UCSD-AML1 (cell line): ENCODE measurements around the gene TBC1D4.

Source experiments
- DNase-seq: peaks from one replicate; lab custom pipeline; 2025; ENCODE audit not compliant: unreplicated experiment; lab: John Stamatoyannopoulos, UW

Gene TBC1D4

DNA sequence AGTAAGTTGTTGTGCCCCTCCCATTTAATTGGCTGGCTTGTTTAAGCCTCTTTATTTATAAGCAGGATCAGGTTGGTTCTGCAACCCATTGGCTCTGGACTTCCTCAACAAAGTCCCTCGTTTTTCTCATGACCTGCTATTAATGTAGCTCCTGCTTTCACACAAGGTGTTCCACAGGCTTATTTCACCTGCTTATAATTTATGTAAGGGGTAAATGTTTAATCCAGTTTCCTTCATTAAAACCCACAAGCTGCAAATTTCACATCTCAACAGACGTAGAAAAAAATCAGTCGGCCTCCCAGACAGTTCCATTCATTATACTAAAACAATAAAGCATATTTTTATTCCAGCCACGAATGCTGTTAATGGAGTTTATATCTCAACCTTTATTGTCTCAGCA is 86.1 kb downstream of the TBC1D4 start:
- no peak for DNase-seq

DNA sequence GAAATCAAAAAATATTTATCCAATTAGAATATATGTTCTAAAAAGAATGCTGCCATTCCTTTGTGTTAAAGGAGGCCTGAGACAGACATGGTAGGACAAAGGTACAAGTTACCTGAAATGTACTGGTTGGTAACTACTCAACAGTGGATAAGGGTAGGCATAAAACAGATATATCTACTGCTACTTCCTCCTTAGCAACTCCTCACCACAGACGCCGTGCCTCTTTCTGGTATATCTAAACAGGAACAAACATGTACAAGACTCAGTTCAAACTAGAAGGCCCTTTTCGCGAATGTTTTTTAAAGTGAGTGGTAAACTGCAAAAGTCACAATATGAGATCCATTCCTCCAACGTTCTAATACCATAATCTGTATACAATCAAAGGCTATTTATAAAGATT is 86.9 kb downstream of the TBC1D4 start:
- no peak for DNase-seq

DNA sequence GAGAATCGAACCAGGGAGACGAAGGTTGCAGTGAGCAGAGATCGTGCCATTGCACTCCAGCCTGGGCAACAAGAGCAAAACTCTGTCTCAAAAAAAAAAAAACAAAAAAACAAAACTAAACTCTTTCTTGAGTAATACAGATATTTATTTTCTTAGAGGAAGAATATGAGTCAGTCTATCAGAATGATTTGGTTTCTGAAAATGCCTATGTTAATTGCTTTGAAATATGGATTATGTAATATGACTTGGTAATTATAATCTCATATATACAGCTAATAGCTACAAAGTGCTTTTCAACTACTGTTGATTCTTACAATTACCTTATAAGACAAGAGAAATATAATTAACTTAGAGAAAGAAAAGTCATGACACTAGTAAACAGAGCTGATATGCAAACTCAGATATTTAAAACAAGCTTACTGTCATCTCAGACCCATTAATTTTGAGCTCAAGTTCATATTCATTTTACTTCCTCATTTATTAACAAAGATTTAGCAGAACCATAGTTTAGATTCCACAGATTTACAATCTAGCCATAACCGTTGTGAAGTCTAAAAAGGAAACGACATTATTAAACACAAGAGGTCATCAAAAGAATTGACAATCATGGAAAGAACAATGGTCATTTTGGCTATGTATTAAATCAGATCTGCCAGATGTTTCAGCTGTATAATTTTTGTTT is 88.0 kb downstream of the TBC1D4 start:
- DNase-seq, result no peak

DNA sequence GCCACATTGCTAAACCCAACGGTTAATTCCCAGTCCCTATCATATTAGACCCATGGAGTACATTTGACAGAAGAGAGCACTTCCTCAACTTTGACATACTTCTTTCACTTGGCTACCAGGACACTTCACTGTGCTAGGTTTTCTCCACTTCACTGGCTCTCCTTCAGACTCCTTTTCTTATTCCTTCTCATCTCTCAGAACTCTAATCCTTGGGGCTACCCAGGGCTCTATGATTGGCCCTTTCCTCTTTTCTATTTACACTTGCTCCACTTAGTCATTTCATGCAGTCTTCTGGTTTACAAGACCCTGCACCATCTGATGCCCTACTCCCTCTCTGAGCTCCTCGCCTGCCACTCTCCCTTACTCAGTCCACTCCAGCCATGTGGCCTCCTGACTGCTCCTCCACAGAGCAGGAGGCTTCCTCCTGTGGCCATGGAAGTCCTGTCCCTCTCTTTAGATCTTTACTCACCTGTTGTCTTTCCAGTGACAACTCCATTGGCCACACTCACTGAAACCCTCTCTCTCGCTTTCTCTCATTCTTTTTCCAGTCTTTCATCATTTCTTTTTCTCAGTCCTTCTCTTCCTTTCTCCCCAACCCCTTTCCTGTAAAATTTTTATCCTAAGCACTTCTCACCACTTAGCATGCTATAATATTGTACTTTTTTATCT is 90.4 kb downstream of the TBC1D4 start:
- peak; percentile 8 for DNase-seq

DNA sequence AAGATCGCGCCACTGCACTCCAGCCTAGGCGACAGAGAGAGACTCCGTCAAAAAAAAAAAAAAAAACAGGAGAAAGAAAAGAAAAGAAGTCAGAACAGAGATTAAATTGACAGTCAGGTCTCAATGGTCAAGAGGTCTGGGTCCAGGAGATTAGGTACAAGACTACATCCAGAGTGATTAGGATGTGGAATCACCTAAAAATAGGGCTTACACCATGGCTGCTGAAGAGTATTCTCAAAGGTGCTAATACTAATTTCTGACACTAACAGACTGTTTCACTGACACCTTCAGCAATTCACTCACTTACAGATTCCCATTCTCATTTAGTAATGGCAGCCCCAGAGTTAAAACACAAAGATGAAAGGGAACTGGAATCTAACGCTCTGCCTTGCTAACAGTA is 91.7 kb downstream of the TBC1D4 start:
- DNase-seq, result no peak

DNA sequence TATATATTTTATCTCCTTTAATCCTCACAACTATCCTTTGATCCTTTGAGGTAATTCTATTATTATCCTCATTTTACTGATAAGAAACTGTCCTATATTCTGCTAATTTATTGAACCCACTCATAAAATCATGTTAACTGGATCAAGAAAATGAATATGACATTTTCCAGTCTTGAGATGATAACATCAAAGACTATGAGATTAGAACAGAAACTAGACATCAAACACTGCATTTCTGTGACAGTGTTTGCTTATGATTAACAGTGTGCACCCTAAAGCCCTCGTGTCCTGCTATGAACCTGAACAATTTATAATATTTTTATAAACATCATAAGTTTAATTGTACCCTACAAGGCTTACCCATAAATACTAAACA is 96.3 kb downstream of the TBC1D4 start:
- DNase-seq, result no peak

DNA sequence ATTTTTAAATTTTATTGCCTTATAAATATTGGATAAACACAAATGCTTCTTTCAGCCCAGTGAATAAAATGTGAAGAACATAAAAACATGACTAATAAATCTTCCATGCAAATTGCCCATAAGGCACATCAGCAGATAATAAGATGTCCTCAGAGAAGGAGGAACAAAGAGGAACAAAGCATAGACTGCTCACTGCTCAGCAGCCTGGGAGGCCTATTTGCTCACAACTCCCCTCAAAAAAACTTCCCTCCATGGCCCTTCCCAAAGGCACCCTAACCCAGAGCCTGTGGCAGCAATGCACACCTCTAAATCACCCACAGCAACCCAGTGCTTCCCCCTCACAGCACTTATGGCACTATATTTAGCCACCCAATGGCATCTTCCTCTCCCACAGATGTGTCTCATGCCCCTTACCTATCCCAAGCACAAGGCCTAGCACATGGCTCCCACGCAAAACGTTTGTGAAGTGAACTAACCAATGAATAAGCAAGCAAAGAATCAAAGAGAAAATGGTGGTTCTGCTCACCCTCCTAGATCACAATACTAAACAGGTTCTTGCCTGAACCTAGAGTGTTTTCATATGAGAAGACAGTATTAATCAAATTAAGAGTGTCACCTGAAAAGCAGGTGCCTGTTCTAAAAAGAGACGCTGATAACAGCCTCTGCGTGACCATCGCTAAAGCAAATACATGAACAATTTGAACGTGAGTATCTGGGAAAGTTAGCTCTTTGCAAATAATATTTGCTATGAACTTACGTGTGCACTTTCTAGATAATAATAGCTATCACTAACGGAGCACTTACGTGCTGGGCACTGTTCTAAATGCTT is 96.9 kb downstream of the TBC1D4 start:
- DNase-seq, result peak; percentile 12

DNA sequence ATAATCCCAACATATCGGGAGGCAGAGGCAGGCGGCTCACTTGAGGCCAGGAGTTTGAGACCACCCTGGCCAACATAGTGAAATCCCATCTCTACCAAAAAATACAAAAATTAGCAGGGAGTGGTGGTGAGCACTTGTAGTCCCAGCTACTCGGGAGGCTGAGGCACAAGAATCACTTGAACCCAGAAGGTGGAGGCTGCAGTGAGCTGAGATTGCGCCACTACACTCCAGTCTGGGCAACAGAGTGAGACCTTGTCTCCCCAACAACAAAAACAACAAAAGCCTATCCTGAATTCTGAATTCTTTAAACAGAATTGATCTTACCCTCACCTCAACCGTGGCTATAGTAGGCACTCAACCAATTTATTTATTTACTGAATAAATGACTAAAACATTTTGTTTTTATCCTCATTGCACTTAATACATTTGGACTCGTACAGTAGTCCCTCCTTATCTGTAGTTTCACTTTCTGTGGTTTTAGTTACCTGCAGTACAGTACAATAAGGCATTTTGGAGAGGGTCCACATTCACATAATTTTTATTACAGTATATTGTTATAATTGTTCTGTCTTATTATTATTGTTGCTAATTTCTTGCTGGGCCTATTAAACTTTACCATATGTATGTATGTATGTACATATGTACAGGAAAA is 98.8 kb downstream of the TBC1D4 start:
- DNase-seq, result no peak

DNA sequence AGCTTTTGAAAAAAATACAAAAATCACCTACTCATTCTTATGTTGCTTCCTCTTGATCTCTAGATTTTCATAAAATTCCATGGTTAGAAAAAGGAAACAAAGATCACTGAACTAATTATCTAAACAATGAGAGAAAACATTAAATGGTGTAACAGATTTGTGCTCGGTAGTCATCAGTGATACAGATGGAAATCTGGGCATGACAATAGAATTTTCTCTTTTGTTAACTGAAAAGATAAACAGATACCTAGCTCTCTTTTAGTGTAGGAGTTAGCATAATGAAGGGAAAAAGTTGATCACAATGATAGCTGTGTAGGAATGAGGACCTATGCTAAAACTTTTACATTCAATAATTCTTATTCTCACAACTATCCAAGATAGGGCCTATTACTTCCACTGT is 103.7 kb downstream of the TBC1D4 start:
- no peak for DNase-seq

DNA sequence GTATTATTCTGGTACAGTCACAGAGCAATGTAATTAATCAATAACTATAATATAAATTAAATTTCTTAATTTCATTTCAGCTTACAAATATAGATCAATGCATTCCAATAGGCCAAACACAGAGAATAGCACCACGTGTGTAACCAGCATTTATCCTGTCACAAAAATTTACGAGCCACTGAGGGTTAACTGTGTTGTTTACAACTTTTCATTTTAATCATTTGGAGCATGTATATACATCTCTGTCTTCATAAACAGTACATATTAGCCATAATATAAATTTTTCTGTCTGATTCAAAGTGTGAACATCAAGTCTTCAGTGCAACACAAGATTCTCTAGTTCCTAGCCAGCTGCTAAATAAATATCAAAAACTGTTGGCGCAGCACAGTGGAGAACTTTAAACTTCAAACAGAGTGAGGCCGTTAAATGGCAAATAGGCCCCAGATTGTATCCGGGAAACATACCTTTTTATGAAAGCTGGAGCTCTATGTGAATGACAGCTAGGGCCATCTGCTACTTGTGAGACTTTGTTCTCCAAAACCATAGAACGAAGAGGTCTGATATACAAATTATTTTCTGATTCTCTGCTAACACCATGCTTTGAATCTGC is 105.1 kb downstream of the TBC1D4 start:
- DNase-seq, result no peak

DNA sequence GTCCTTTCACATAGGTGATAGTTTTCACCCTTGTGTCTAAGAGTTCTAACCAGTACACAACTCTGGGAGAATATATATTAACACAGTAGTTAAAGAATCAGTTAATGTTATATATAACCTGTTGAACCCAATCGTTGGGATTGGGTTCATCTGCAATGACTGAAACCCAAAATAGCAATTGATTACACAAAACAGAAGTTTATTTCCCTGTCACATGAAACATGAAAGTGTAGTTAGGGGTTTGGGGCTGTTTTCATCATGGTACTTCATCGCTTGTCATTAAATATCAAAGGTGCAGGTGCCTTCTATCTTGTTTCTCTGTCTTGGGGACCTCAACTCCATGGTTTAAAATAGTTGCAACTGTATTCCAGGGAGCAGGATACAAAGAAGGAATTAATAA is 106.6 kb downstream of the TBC1D4 start:
- no peak for DNase-seq

DNA sequence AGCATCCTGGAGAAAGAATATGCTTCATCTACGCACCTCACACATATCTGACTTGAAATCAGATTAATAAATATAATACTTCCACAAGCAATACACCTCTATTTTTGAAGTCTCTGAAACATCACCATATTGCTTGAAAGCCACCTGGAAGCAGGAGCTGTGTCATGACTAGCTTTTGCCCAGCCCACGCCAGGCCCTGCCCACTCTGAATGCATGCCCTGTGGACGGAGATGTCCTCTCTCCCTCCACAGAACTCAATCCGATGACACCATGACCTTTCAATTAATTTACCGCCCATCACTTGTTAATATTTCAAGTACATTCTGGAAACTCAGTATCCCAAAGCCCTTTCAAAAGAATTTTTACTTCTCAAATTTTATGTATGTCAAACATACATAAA is 108.0 kb downstream of the TBC1D4 start:
- DNase-seq, result no peak

DNA sequence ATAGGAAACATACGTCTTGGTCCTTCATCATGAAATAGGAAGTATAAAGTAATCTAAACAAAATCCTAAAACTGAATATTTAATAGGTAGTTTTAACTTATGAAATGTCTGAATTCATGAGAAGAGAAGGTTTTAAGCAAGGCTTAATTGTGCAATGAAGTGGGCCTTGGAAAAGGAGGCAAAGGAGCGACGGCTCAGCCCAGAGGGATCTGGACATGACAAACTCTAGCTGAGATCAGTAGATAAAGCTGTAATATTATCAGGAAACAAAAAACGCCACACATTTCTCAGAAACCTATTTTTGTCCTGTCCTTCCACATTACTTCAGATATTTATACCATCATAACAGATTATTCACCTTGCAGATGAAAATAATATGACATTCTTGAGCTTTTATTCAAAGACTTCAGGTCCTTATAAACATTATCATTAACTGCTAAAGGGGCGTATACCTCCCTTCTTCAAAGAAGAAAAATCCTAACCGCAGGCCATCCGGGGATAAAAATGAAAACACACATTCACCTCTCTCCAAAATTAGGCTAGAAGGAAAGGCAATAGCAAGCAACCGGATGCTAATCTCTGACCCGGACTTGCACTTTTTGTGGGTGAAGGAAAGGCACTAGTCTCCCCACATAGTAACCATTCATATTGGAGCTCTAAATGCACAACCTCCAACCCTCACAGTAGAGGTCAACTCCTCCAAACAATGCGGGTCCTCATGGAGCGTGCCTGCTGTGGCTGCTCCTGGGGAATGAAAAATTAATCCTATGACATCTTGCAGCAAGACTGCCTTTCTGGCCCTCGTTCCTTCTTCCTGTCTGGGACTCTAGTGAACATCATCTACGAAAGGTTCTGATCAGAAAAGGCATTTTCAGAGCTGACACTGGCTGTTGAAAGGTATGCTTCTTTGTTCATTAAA is 108.8 kb downstream of the TBC1D4 start:
- DNase-seq, result peak; percentile 12

DNA sequence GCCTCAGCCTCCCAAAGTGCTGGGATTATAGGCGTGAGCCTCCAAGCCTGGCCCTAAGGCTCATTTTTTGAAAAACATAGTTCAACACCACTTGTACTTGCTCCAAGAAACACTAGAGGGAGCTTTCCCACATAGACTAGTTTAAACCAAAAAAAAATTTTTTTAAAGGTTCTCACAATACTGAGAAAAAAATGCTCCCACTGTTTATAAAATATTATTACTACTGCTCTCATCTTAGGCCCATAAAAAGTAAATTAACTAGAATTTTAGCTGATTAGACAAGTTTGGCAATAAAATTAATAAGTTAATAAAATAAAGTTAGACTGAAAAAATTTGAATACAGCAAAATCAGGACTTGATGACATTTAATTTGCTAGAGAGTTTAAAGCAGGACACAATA is 109.5 kb downstream of the TBC1D4 start:
- DNase-seq, result no peak

DNA sequence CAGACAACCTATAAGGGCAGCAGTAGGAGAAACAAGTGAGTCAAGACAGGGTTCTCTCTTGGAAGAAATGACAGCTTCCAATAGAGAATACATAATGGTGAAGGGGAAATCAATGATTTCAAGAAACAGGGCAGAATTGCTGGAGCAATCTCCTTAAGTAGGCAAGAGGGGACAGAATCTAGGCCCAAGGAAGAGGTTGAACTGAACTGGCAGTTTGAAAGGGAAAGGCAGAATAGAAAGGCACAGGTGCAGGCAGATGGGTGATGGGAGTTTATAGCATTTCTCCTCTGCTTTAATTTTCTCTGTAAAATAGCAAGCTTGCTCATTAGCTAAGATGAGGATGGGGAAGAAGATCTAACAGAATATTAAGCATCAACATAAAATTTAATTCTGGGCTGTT is 110.8 kb downstream of the TBC1D4 start:
- DNase-seq, result no peak

DNA sequence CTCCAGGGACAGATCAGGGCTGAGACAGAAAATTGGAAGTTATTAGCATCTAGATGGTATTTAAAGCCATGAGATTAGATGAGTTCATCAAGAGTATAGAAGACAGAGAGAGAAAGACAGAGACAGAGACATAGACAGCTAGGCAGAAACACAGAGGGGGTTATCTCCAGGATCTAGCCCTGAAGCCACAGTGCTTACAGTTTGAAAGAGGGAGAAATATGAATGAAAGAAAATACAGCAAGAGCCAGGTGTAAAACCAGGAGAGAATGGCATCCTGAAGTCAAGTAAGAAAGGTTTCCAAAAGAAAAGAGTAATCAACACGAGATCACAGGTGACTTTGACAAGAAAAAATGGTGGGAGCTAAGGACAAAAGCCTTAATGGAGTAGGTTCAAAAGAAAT is 111.2 kb downstream of the TBC1D4 start:
- DNase-seq, result no peak

DNA sequence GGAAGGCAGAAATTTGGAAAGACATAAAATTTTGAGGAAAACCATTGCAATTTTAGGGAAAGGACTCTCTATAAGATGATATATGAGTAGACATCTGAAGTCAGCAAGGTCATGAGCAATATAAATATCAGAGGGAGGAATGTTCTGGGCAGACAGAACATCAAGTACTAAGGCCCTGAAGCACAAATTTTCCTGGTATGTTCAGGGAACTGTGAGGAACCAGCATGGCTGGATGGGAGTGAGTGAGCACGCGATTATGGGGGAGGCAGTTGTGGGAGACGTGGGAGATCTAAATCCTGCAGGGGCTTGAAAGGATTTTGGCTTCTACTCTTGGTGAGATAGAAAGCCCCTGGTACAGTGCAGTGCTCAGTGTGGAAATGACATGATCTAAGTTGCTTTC is 112.0 kb downstream of the TBC1D4 start:
- no peak for DNase-seq

DNA sequence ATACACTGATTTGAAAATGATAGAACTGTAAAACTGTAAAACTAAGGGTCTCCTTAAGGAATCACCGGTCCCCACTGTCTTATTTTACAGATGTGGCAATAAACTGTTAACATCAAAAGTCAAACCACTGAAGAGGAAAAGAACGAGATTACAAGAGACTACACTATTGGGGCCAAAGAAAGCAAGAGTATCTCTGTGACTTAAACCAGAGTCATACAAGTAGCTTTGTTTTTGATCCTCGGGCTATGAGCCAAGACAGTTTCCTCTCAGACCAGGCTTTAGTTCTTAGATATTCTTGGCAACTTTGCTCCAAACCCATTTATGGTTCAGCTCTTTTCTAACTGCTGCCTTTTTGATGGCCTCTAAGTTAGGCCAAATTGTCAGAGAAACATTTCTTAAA is 113.8 kb downstream of the TBC1D4 start:
- no peak for DNase-seq

DNA sequence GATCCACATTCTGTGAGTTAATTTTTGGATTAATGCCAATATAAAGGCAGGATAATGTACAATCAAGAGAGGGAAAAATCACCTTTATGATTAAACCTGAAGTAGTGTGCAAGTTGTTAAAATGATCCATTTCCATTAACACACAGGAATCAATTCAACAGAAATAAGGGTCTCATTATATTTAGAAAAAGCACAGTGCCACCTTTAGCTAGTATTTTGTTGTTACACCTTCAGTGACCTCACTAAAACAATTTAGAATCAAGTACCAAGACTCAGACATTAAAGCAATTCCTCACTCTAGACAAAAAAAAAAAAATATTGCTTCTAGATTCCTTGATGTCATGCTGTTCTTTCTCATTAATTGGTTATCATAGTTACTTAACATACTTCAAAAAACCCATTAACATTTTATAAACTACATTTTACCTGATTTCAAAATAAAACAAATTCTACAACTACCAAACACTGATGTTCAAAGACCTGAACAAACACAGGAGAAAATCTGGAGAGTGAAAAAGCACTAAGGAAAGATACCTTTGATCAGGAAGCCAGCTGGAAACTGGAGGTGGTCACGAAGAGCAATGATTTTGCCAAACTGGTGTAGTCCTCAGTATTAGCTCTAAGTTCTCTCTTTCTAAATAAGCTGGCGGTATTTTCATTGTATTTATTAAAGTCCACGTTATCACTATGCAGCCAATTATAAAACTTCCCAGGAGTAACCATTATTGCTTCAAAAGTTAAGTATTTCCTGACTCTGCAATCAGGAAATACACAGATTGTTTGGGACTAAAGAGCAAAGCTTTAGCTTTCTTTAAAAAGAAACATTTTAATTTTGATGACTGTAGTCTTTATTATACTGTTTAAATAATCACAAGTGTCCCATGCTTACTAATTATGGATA is 115.3 kb downstream of the TBC1D4 start:
- DNase-seq, result no peak
